Hepatocyte (in vitro differentiated cells): ENCODE measurements around the gene FOXA2.

Experiments used
- EZH2 ChIP-seq: fragments of 200-600 bp; sonication (generic); IDR thresholded peaks from 2 replicates; pipeline ENCODE4 v1.6.1; 2016; ENCODE audit warnings: antibody characterized with exemption, mild to moderate bottlenecking, borderline replicate concordance
- TF ChIP-seq, protein P1 (sequence below): fragments of 200-600 bp; sonication (generic); IDR thresholded peaks from 2 replicates; pipeline ENCODE4 v1.5.1; 2016; ENCODE audit warnings: antibody characterized with exemption, mild to moderate bottlenecking; ENCODE audit not compliant: poor library complexity

DNA sequence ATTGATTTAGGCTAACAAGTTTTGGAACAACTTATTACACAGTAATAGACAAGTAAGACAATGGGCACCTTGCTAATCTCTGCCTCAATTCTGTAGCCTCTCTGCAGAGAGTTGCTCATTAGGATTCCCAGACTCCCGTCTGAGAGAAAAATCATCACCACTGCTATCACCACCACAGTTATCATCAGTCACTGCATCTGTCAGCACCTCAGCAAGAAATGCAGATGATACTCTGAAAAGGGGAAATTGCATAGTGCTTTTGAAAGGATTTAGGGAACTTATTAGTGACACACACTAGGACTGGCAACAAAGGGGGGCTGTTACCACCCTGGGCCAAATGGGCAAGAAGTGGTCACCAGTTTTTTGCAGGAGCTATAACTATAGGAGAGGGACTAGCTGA, 39.9 kb downstream of the FOXA2 start:
- TF ChIP-seq, protein P1, sequence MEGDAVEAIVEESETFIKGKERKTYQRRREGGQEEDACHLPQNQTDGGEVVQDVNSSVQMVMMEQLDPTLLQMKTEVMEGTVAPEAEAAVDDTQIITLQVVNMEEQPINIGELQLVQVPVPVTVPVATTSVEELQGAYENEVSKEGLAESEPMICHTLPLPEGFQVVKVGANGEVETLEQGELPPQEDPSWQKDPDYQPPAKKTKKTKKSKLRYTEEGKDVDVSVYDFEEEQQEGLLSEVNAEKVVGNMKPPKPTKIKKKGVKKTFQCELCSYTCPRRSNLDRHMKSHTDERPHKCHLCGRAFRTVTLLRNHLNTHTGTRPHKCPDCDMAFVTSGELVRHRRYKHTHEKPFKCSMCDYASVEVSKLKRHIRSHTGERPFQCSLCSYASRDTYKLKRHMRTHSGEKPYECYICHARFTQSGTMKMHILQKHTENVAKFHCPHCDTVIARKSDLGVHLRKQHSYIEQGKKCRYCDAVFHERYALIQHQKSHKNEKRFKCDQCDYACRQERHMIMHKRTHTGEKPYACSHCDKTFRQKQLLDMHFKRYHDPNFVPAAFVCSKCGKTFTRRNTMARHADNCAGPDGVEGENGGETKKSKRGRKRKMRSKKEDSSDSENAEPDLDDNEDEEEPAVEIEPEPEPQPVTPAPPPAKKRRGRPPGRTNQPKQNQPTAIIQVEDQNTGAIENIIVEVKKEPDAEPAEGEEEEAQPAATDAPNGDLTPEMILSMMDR: no peak
- TF ChIP-seq EZH2: no peak
